ENCODE results near the gene PTPN4. TPM values are rescaled to one million over a fixed set of nuclear protein-coding genes. Genes with fewer than 3 reads are reported as not detected.

The PTPN4 gene
- total RNA-seq, 1 donor from 2014 or later: 35.9 TPM

- H3K4me3 ChIP-seq: no peak overlapping the region
Observed at GRCh38 chr2:119744335-119744939, 15.3 kb upstream of the PTPN4 start.

GRCh38 chr2:119745566-119745965 is 14.2 kb upstream of the PTPN4 start:
- TF ChIP-seq CTCF (IDR thresholded peaks at IDR 0.05): no peak
- Histone ChIP-seq H3K4me3 (no peak overlapping the region), H3K9me3 (no peaks in the 10 kb centered on the region), H3K27me3 (no peaks in the 10 kb centered on the region), H3K36me3 (no peaks in the 10 kb centered on the region), H3K27ac (no peak overlapping the region), H3K4me1 (no peaks in the 10 kb centered on the region)
- no peak for DNase-seq (ENCODE audit: low spot score in 2 of 2)
- intact Hi-C loops (cut with DNase I): no loop called here

More at GRCh38 chr2:119744335-119744939, 15.3 kb upstream of the PTPN4 start:
- Histone ChIP-seq H3K36me3 (no peaks in the 10 kb centered on the region), H3K27me3 (no peaks in the 10 kb centered on the region), H3K27ac (no peak overlapping the region), H3K9me3 (no peaks in the 10 kb centered on the region), H3K4me1 (no peaks in the 10 kb centered on the region)
- DNase-seq (ENCODE audit: low spot score in 2 of 2): no peak
- TF ChIP-seq CTCF (IDR thresholded peaks at IDR 0.05): no peak
- intact Hi-C loops (cut with DNase I): no loop called here

GRCh38 chr2:119746836-119747686 is 12.7 kb upstream of the PTPN4 start:
- H3K9me3 ChIP-seq: no peaks in the 10 kb centered on the region
- H3K27me3 ChIP-seq: no peaks in the 10 kb centered on the region
- H3K4me1 ChIP-seq: no peaks in the 10 kb centered on the region
- H3K27ac ChIP-seq: no peak overlapping the region
- no peaks in the 10 kb centered on the region for H3K36me3 ChIP-seq
- no peak overlapping the region for H3K4me3 ChIP-seq
- no peak for DNase-seq (ENCODE audit: low spot score in 2 of 2)
- no peak for TF ChIP-seq CTCF (IDR thresholded peaks at IDR 0.05)
- intact Hi-C loops (cut with DNase I): no loop called here

- no peaks in the 10 kb centered on the region for H3K4me1 ChIP-seq
- H3K4me3 ChIP-seq: no peak overlapping the region
- H3K27me3 ChIP-seq: no peaks in the 10 kb centered on the region
Observed at GRCh38 chr2:119748135-119748534, 11.6 kb upstream of the PTPN4 start.

GRCh38 chr2:119749477-119750012 is 10.2 kb upstream of the PTPN4 start:
- intact Hi-C loops (cut with DNase I): loop anchor here (5.0 to 10.0 kb wide), 2 partner anchors 73 to 265 kb away; no protein-coding TSS in a partner anchor
- no peak for DNase-seq (ENCODE audit: low spot score in 2 of 2)
- Histone ChIP-seq H3K9me3 (no peaks in the 10 kb centered on the region), H3K4me1 (no peaks in the 10 kb centered on the region), H3K27ac (no peak overlapping the region), H3K4me3 (no peak overlapping the region), H3K36me3 (no peaks in the 10 kb centered on the region), H3K27me3 (no peaks in the 10 kb centered on the region)
- no peak for TF ChIP-seq CTCF (IDR thresholded peaks at IDR 0.05)

More at GRCh38 chr2:119748135-119748534, 11.6 kb upstream of the PTPN4 start:
- Histone ChIP-seq H3K27ac (no peak overlapping the region), H3K36me3 (no peaks in the 10 kb centered on the region), H3K9me3 (no peaks in the 10 kb centered on the region)
- intact Hi-C loops (cut with DNase I): no loop called here
- TF ChIP-seq CTCF (IDR thresholded peaks at IDR 0.05): no peak
- no peak for DNase-seq (ENCODE audit: low spot score in 2 of 2)

Data from ascending aorta (tissue), 2 donors.